ENCODE measurements around the gene PAX5.

- no peak for TF ChIP-seq CTCF (IDR thresholded peaks at IDR 0.05; ENCODE audit: poor library complexity, severe bottlenecking)
- no peak for TF ChIP-seq TAF1 (IDR thresholded peaks at IDR 0.05; ENCODE audit: low read depth)
- no peak for TF ChIP-seq EZH2 (IDR thresholded peaks at IDR 0.05; ENCODE audit: borderline replicate concordance, insufficient read depth, low read length, poor library complexity, severe bottlenecking)
- no peak for TF ChIP-seq EP300 (conservative IDR thresholded peaks at IDR 0.05; ENCODE audit: poor library complexity, severe bottlenecking)
Measured at GRCh38 chr9:36999728-37000333, 34.2 kb downstream of the PAX5 start.
